T-cell (primary cell): ENCODE measurements around the gene HNRNPF. TPM values are rescaled to one million over a fixed set of nuclear protein-coding genes. Genes with fewer than 3 reads are reported as not detected.

Experiments
- ATAC-seq, 4 experiments: fragments of 200-7000 bp in 3 of 4; fragments of 150-1000 bp in 1 of 4; cut with Tn5 transposase; replicated peaks in 1 of 4; 1 replicate in 3 of 4; 2 replicates in 1 of 4; pipeline ENCODE4 v1.10.0; 2021; ENCODE audit warnings: moderate library complexity in 3 of 4, mild to moderate bottlenecking in 2 of 4, moderate number of reproducible peaks in 1 of 4
- CTCF ChIA-PET, 2 donors: fragments of 300-600 bp; sonication (Branson Sonifier 250); formaldehyde crosslinking; loops; one replicate each; lab custom pipeline; 2022; ENCODE audit warnings: antibody characterized with exemption in 2 of 2; lab: Charles Lee
- POLR2A ChIA-PET, 2 donors: fragments of 300-600 bp; sonication (Branson Sonifier 250); formaldehyde crosslinking; loops; one replicate each; lab custom pipeline; 2022; ENCODE audit warnings: antibody characterized with exemption in 2 of 2; lab: Charles Lee
- DNase-seq, 35 experiments: peaks; one replicate each; pipeline versions ENCODE4 v3.0.0 to v3.0.0-alpha.2; 2013 to 2023
- H3K27ac ChIP-seq: one replicate; pipeline ENCODE4 v1.5.1; 2013; ENCODE audit warnings: low read length
- H3K27me3 ChIP-seq, 2 experiments: replicated peaks in 1 of 2; 1 replicate in 1 of 2; 2 replicates in 1 of 2; pipeline versions ENCODE4 v1.6.1 to v1.7.0; 2013; ENCODE audit warnings: low read length in 1 of 2, mixed read lengths in 1 of 2; ENCODE audit not compliant: control insufficient read depth in 2 of 2, insufficient read depth in 2 of 2; ENCODE audit errors: extremely low read depth in 1 of 2
- H3K36me3 ChIP-seq, 2 donors: 1 replicate in 1 of 2; 2 replicates in 1 of 2; pipeline versions ENCODE4 v1.6.1 to v1.7.0; 2013; ENCODE audit warnings: low read length in 1 of 2; ENCODE audit not compliant: control insufficient read depth in 2 of 2, insufficient read depth in 1 of 2; ENCODE audit errors: extremely low read depth in 1 of 2
- H3K4me1 ChIP-seq, 2 experiments: 1 replicate in 1 of 2; 2 replicates in 1 of 2; pipeline versions ENCODE4 v1.6.1 to v1.7.0; 2013; ENCODE audit warnings: low read length in 2 of 2, mixed read lengths in 1 of 2; ENCODE audit not compliant: insufficient read depth in 2 of 2, control insufficient read depth in 1 of 2; ENCODE audit errors: extremely low read depth in 1 of 2
- H3K4me3 ChIP-seq, 2 donors: 1 replicate in 1 of 2; 2 replicates in 1 of 2; pipeline versions ENCODE4 v1.5.1 to v1.7.0; 2013; ENCODE audit warnings: mild to moderate bottlenecking in 2 of 2, low read length in 1 of 2, moderate library complexity in 1 of 2; ENCODE audit not compliant: control insufficient read depth in 1 of 2; ENCODE audit errors: extremely low read depth in 1 of 2
- H3K9me3 ChIP-seq: 2 replicates; pipeline ENCODE4 v1.7.0; 2013
- H3K27ac Mint-ChIP-seq, 2 donors: one replicate each; pipeline ENCODE4 v1.8.0; 2020 to 2021; ENCODE audit warnings: mild to moderate bottlenecking in 2 of 2, mixed read lengths in 2 of 2
- H3K27me3 Mint-ChIP-seq, 2 donors: one replicate each; pipeline ENCODE4 v1.8.0; 2021 to 2022; ENCODE audit warnings: mixed read lengths in 2 of 2
- H3K36me3 Mint-ChIP-seq: one replicate; pipeline ENCODE4 v1.8.0; 2021; ENCODE audit warnings: mixed read lengths
- H3K4me1 Mint-ChIP-seq, 3 donors: one replicate each; pipeline ENCODE4 v1.8.0; 2020 to 2022; ENCODE audit warnings: mixed read lengths in 3 of 3, mild to moderate bottlenecking in 1 of 3
- H3K4me3 Mint-ChIP-seq, 3 donors: one replicate each; pipeline ENCODE4 v1.8.0; 2020 to 2022; ENCODE audit warnings: mild to moderate bottlenecking in 3 of 3, mixed read lengths in 3 of 3, moderate library complexity in 3 of 3
- H3K9me3 Mint-ChIP-seq, 3 donors: one replicate each; pipeline ENCODE4 v1.8.0; 2020 to 2022; ENCODE audit warnings: mixed read lengths in 3 of 3
- WGBS: methylation state at CpG from one replicate; pipeline ENCODE4 v1.1.5; 2013; ENCODE audit warnings: missing lambda C conversion rate; ENCODE audit not compliant: insufficient coverage; 5-methylcytosine and 5-hydroxymethylcytosine counted together
- total RNA-seq, 35 experiments: library from RNA in 6 of 35; stranded (reverse) in 6 of 35; fragments of 120-200 nt in 1 of 35; gene quantifications; one replicate each; pipeline versions ENCODE4 v1.2.1 to v1.2.4 and lab custom pipeline; 2013 to 2026

The HNRNPF gene
- total RNA-seq, 5 donors from 2014 or later (not counting 1 experiment from before 2014, with no cell fraction given): 124 to 224 (median 206) TPM

DNA sequence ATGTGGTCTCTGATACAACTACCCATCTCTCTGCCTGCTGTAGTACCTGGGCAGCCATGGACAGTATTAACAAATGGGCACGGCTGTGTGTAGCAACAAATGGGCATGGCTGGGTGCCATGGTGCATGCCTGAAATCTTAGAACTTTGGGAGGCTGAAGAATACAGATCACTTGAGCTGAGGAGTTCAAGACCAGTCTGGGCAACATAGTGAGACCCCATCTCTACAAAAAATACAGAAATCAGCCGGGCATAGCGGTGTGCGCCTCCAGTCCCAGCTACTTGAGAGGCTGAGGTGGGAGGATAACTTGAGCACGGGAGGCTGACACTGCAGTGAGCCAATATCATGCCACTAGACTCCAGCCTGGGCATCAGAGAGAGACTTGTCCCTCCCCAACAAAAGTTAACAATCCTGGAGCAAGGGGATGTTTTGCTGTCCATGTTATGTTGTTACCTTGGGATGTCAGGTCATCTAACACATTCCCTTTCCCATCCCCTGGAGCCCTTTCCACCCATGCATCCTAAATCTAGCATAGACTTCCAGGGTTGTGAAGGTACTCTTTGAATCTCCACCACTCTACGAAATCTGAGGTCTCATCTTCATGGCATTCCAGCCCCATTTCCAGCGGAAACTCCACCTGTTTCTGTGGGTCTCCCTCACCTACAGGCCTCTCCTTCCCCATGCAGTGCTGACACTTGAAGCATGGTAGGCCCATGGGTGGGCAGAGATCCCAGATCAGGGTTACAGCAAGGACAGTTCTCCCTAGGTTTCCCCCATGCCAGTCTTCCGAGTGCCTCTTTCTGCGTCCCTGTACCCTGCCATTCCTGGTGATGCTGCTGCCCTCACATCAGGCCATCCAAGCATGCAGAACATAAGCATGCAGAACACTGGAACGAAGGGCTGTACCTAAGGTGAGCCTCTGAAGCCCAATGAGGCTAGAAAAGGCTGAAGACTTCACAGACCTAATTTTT lies 24.4 kb downstream of the HNRNPF start:
- DNase-seq: no peak
- peak overlapping the region; percentile 47 to 48 for H3K27ac Mint-ChIP-seq
- H3K27me3 Mint-ChIP-seq: no peaks in the 10 kb centered on the region
- no peaks in the 10 kb centered on the region for H3K9me3 Mint-ChIP-seq
- peaks cover 28 to 41% (median 37%) of the 10 kb centered on the region in 3 donors for H3K4me1 Mint-ChIP-seq
- 94% methylated on average over 6 of the region's 10 CpGs for WGBS
- ChIA-PET POLR2A (no interaction called here), CTCF (no interaction called here)
- peaks cover 22% of the 10 kb centered on the region for H3K36me3 Mint-ChIP-seq
- peak in 2 of 4 experiments; percentile 17 to 52 for ATAC-seq
- Histone ChIP-seq H3K4me3 (no peak overlapping the region), H3K9me3 (no peaks in the 10 kb centered on the region), H3K27ac (no peak overlapping the region), H3K4me1 (peaks cover 6 to 12% of the 10 kb centered on the region in 2 experiments), H3K27me3 (no peaks in the 10 kb centered on the region), H3K36me3 (peaks cover 0 to 45% of the 10 kb centered on the region in 2 donors)
- no peak overlapping the region for H3K4me3 Mint-ChIP-seq

GRCh38 chr10:43383204-43383971 lies 25.6 kb downstream of the HNRNPF start:
- Histone ChIP-seq H3K27me3 (no peaks in the 10 kb centered on the region), H3K4me3 (no peak overlapping the region), H3K9me3 (no peaks in the 10 kb centered on the region), H3K27ac (no peak overlapping the region), H3K36me3 (peaks cover 0 to 33% of the 10 kb centered on the region in 2 donors), H3K4me1 (peaks cover 4 to 5% of the 10 kb centered on the region in 2 experiments)
- no peaks in the 10 kb centered on the region for H3K27me3 Mint-ChIP-seq
- H3K9me3 Mint-ChIP-seq: no peaks in the 10 kb centered on the region
- WGBS: 96% methylated on average over 4 of the region's 14 CpGs
- peaks cover 17% of the 10 kb centered on the region for H3K36me3 Mint-ChIP-seq
- POLR2A ChIA-PET: no interaction called here
- CTCF ChIA-PET: interaction anchor here in 1 of 2 donors (0.6 kb wide), 1 partner anchor 178 kb away, joined by 4 read pairs; no protein-coding TSS in a partner anchor
- DNase-seq: no peak
- no peak for ATAC-seq
- peaks cover 21 to 31% (median 26%) of the 10 kb centered on the region in 3 donors for H3K4me1 Mint-ChIP-seq
- no peak overlapping the region for H3K4me3 Mint-ChIP-seq
- peak overlapping the region; percentile 47 to 48 for H3K27ac Mint-ChIP-seq

DNA sequence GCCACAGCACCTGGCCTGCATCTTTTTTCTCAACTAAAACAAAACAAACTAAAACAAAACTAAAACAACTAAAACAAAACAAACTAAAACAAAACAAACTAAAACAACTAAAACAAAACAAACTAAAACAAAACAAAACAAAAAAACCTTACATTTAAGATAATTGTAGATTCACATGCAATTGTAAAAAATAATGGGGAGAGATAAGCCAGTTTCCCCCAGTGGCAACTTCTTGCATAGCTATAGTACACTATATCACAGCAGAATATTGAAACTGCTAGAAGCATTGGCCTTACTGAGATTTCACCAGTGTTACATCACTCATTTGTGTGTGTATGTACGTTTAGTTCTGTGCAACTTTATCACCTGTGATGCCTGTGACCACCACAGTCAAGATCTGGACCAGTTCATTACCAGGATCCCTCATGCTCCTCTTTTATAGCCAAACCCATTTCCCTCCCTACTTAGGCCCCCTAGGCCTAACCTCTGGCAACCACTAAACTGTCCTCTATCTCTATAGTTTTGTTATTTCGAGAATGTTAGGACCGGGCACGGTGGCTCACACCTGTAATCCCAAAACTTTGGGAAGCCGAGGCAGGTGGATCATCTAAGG lies 28.3 kb downstream of the HNRNPF start:
- WGBS: no CpG with 5 or more reads among the region's 5 CpGs
- no peaks in the 10 kb centered on the region for H3K27me3 Mint-ChIP-seq
- H3K36me3 Mint-ChIP-seq: no peaks in the 10 kb centered on the region
- no peak overlapping the region for H3K4me3 ChIP-seq
- H3K4me1 ChIP-seq: no peaks in the 10 kb centered on the region
- peaks cover 0 to 12% (median 11%) of the 10 kb centered on the region in 3 donors for H3K4me1 Mint-ChIP-seq
- no peak overlapping the region for H3K27ac ChIP-seq
- peak overlapping the region; percentile 1 to 45 for H3K27ac Mint-ChIP-seq
- H3K36me3 ChIP-seq: peaks cover 0 to 7% of the 10 kb centered on the region in 2 donors
- ATAC-seq: no peak
- no peaks in the 10 kb centered on the region for H3K9me3 Mint-ChIP-seq
- no peaks in the 10 kb centered on the region for H3K9me3 ChIP-seq
- DNase-seq: no peak
- ChIA-PET CTCF (interaction anchor here (0.6 to 0.8 kb wide), 6 partner anchors 12 to 170 kb away, joined by 3 to 7 read pairs (median 3); no protein-coding TSS in a partner anchor), POLR2A (no interaction called here)
- H3K27me3 ChIP-seq: peaks cover 0 to 6% of the 10 kb centered on the region in 2 experiments
- no peak overlapping the region for H3K4me3 Mint-ChIP-seq

DNA sequence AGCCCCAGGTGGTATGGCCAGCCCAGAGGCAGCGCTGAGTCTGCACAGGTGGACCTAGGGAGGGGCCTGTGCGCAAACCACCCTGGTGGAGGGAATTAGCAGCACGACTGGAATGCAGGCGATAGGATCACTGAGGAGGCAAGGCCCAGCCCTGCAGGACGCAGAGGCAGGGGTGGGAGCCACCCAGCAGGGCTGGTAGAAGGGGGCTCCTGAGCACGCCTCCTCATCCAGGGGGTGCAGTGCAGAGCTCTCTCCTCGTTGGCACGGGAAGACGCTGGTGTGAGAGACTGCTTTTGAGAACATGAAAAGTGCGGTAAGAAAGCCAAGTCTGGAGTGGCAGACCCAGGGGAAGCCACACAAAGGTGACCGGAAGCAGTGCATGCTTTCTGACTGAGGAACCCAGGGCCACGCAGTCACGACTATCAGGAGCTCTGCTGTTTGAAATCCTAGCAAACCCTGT lies 31.5 kb downstream of the HNRNPF start:
- H3K4me1 ChIP-seq: peaks cover 0 to 8% of the 10 kb centered on the region in 2 experiments
- no peaks in the 10 kb centered on the region for H3K36me3 ChIP-seq
- 89% methylated on average over 13 of the region's 13 CpGs for WGBS
- H3K4me1 Mint-ChIP-seq: peaks cover 3 to 9% (median 8%) of the 10 kb centered on the region in 3 donors
- DNase-seq (no peak), ATAC-seq (no peak)
- H3K27ac ChIP-seq: no peak overlapping the region
- no peaks in the 10 kb centered on the region for H3K36me3 Mint-ChIP-seq
- no peak overlapping the region for H3K4me3 Mint-ChIP-seq
- H3K9me3 ChIP-seq: no peaks in the 10 kb centered on the region
- H3K9me3 Mint-ChIP-seq: no peaks in the 10 kb centered on the region
- H3K27me3 ChIP-seq: peaks cover 0 to 8% of the 10 kb centered on the region in 2 experiments
- H3K4me3 ChIP-seq: no peak overlapping the region
- ChIA-PET CTCF (interaction anchor here in 1 of 2 donors (0.6 kb wide), 1 partner anchor 50 kb away, joined by 3 read pairs; no protein-coding TSS in a partner anchor), POLR2A (no interaction called here)
- H3K27me3 Mint-ChIP-seq: no peaks in the 10 kb centered on the region
- H3K27ac Mint-ChIP-seq: peak overlapping the region in 1 of 2 donors; percentile 16

GRCh38 chr10:43376828-43377423 lies 32.1 kb downstream of the HNRNPF start:
- Histone ChIP-seq H3K4me1 (peaks cover 0 to 8% of the 10 kb centered on the region in 2 experiments), H3K9me3 (no peaks in the 10 kb centered on the region), H3K4me3 (no peak overlapping the region), H3K27me3 (peaks cover 0 to 8% of the 10 kb centered on the region in 2 experiments), H3K36me3 (no peaks in the 10 kb centered on the region), H3K27ac (no peak overlapping the region)
- H3K4me1 Mint-ChIP-seq: peaks cover 3 to 9% (median 8%) of the 10 kb centered on the region in 3 donors
- no peak overlapping the region for H3K4me3 Mint-ChIP-seq
- 70% methylated on average over 2 of the region's 2 CpGs for WGBS
- CTCF ChIA-PET: no interaction called here
- no peak overlapping the region for H3K27ac Mint-ChIP-seq
- H3K36me3 Mint-ChIP-seq: no peaks in the 10 kb centered on the region
- no peak for DNase-seq
- POLR2A ChIA-PET: no interaction called here
- no peaks in the 10 kb centered on the region for H3K27me3 Mint-ChIP-seq
- H3K9me3 Mint-ChIP-seq: no peaks in the 10 kb centered on the region
- ATAC-seq: no peak
